ENCODE data around the gene TPRN.

- TF ChIP-seq, protein P1, sequence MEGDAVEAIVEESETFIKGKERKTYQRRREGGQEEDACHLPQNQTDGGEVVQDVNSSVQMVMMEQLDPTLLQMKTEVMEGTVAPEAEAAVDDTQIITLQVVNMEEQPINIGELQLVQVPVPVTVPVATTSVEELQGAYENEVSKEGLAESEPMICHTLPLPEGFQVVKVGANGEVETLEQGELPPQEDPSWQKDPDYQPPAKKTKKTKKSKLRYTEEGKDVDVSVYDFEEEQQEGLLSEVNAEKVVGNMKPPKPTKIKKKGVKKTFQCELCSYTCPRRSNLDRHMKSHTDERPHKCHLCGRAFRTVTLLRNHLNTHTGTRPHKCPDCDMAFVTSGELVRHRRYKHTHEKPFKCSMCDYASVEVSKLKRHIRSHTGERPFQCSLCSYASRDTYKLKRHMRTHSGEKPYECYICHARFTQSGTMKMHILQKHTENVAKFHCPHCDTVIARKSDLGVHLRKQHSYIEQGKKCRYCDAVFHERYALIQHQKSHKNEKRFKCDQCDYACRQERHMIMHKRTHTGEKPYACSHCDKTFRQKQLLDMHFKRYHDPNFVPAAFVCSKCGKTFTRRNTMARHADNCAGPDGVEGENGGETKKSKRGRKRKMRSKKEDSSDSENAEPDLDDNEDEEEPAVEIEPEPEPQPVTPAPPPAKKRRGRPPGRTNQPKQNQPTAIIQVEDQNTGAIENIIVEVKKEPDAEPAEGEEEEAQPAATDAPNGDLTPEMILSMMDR (IDR thresholded peaks at IDR 0.05) = no peak
- TF ChIP-seq POLR2AphosphoS5 (IDR thresholded peaks at IDR 0.05) (no peak), POLR2A (IDR thresholded peaks at IDR 0.05) (no peak)
These were observed 6.2 kb downstream of the TPRN start for GRCh38 chr9:137194388-137194787.

All from sigmoid colon (tissue), 4 donors.